GM21717 (cell line): ENCODE measurements around the gene MAMDC2.
"Not testable (repeated sequence)": the region's sequence is repeated elsewhere in the genome, so short reads cannot be mapped to it uniquely, and the experiment has no call there.

Source experiments
- ATAC-seq: cut with Tn5 transposase; IDR thresholded peaks from one replicate; pipeline ENCODE4 v1.9.1; 2021; ENCODE audit warnings: mild to moderate bottlenecking, moderate library complexity; ENCODE audit not compliant: unreplicated experiment

The MAMDC2 gene

GRCh38 chr9:70170151-70170790 is 126.6 kb downstream of the MAMDC2 start:
- no peak for ATAC-seq

GRCh38 chr9:70172532-70172931 is 128.9 kb downstream of the MAMDC2 start:
- no peak for ATAC-seq

GRCh38 chr9:70177121-70177520 is 133.5 kb downstream of the MAMDC2 start:
- no peak for ATAC-seq

GRCh38 chr9:70192707-70193106 is 149.1 kb downstream of the MAMDC2 start:
- no peak for ATAC-seq

GRCh38 chr9:70195456-70195855 is 151.8 kb downstream of the MAMDC2 start:
- no peak for ATAC-seq

- ATAC-seq: no peak
These were observed 153.8 kb downstream of the MAMDC2 start for GRCh38 chr9:70197216-70198044.

GRCh38 chr9:70204743-70205142 is 161.1 kb downstream of the MAMDC2 start:
- not testable (repeated sequence) for ATAC-seq

GRCh38 chr9:70205366-70206020 is 161.8 kb downstream of the MAMDC2 start:
- no peak for ATAC-seq

- ATAC-seq: no peak
These were observed 173.4 kb downstream of the MAMDC2 start for GRCh38 chr9:70217029-70217428.

- ATAC-seq: no peak
These were observed 175.1 kb downstream of the MAMDC2 start for GRCh38 chr9:70218767-70219166.

- no peak for ATAC-seq
These were observed 176.6 kb downstream of the MAMDC2 start for GRCh38 chr9:70220216-70220615.

- ATAC-seq: no peak
These were observed 178.7 kb downstream of the MAMDC2 start for GRCh38 chr9:70222354-70222753.

GRCh38 chr9:70228118-70228517 is 184.5 kb downstream of the MAMDC2 start:
- no peak for ATAC-seq

GRCh38 chr9:70228611-70229010 is 185.0 kb downstream of the MAMDC2 start:
- no peak for ATAC-seq

GRCh38 chr9:70229026-70229425 is 185.4 kb downstream of the MAMDC2 start:
- no peak for ATAC-seq

- no peak for ATAC-seq
These were observed 185.9 kb downstream of the MAMDC2 start for GRCh38 chr9:70229579-70229978.

- no peak for ATAC-seq
These were observed 188.8 kb downstream of the MAMDC2 start for GRCh38 chr9:70232476-70232875.

GRCh38 chr9:70234208-70234607 is 190.6 kb downstream of the MAMDC2 start:
- ATAC-seq: not testable (repeated sequence)

- ATAC-seq: not testable (repeated sequence)
These were observed 202.3 kb downstream of the MAMDC2 start for GRCh38 chr9:70245952-70246351.

GRCh38 chr9:70250221-70250620 is 206.6 kb downstream of the MAMDC2 start:
- ATAC-seq: no peak

- ATAC-seq: no peak
These were observed 211.8 kb downstream of the MAMDC2 start for GRCh38 chr9:70255486-70255885.

- ATAC-seq: no peak
These were observed 212.5 kb downstream of the MAMDC2 start for GRCh38 chr9:70256123-70256551.
